ENCODE results near the gene MMD2. TPM values are rescaled to one million over a fixed set of nuclear protein-coding genes. Genes with fewer than 3 reads are reported as not detected.
A peak's percentile ranks its signal among the peaks of the same experiment; 100 is the strongest.

Gene MMD2
- total RNA-seq, 1 experiment from 2014 or later = not detected

DNA sequence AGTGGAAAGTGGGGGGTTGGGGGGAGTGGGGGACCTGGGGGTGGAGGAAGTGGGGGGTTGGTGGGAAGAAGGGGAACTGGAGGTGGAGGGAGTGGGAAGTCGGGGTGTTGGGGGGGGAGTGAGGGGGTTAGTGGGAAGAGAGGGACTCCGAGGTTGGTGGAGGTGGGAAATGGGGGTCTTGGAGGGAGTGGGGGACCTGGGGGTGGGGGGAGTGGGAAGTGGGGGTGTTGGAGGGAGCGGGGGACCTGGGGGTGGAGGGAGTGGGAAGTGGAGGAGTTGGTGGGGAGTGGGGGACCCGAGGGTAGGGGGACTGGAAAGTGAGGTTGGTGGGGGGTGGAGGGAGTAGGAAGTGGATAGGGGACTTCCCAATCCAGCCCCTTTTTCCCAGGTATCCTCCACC lies 906 bp upstream of the MMD2 start:
- H3K36me3 ChIP-seq (ENCODE audit: control insufficient read depth, insufficient read depth, low read length) = no peaks in the 10 kb centered on the region
- Mint-ChIP-seq H3K4me3 (ENCODE audit: unreplicated experiment) (no peak overlapping the region), H3K9me3 (ENCODE audit: unreplicated experiment) (no peaks in the 10 kb centered on the region), H3K36me3 (ENCODE audit: insufficient read depth, unreplicated experiment) (peaks cover 3% of the 10 kb centered on the region), H3K4me1 (ENCODE audit: low read depth, unreplicated experiment) (no peaks in the 10 kb centered on the region), H3K27me3 (ENCODE audit: insufficient read depth, unreplicated experiment) (peaks cover 7% of the 10 kb centered on the region), H3K27ac (ENCODE audit: unreplicated experiment) (no peak overlapping the region)
- no peak for DNase-seq
- no peaks in the 10 kb centered on the region for H3K9me3 ChIP-seq
- POLR2A ChIA-PET = no interaction called here
- H3K4me3 ChIP-seq (ENCODE audit: low read depth, low read length) = no peak overlapping the region
- no peaks in the 10 kb centered on the region for H3K4me1 ChIP-seq
- CTCF ChIA-PET = no interaction called here
- no peaks in the 10 kb centered on the region for H3K27me3 ChIP-seq (replicated peaks; ENCODE audit: control insufficient read depth, insufficient read depth, low read length)
- intact Hi-C loops (cut with micrococcal nuclease; ENCODE audit: unreplicated experiment) = loop anchor here (10.0 kb wide), 1 partner anchor 115 kb away; no protein-coding TSS in a partner anchor
- TF ChIP-seq, protein P1, sequence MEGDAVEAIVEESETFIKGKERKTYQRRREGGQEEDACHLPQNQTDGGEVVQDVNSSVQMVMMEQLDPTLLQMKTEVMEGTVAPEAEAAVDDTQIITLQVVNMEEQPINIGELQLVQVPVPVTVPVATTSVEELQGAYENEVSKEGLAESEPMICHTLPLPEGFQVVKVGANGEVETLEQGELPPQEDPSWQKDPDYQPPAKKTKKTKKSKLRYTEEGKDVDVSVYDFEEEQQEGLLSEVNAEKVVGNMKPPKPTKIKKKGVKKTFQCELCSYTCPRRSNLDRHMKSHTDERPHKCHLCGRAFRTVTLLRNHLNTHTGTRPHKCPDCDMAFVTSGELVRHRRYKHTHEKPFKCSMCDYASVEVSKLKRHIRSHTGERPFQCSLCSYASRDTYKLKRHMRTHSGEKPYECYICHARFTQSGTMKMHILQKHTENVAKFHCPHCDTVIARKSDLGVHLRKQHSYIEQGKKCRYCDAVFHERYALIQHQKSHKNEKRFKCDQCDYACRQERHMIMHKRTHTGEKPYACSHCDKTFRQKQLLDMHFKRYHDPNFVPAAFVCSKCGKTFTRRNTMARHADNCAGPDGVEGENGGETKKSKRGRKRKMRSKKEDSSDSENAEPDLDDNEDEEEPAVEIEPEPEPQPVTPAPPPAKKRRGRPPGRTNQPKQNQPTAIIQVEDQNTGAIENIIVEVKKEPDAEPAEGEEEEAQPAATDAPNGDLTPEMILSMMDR (IDR thresholded peaks at IDR 0.05; ENCODE audit: insufficient read depth in 1 of 2, low read depth in 1 of 2, low read length in 1 of 2, severe bottlenecking in 1 of 2, unreplicated experiment in 1 of 2) = no peak
- BruUV-seq (replicated peaks) = no TSS peak

DNA sequence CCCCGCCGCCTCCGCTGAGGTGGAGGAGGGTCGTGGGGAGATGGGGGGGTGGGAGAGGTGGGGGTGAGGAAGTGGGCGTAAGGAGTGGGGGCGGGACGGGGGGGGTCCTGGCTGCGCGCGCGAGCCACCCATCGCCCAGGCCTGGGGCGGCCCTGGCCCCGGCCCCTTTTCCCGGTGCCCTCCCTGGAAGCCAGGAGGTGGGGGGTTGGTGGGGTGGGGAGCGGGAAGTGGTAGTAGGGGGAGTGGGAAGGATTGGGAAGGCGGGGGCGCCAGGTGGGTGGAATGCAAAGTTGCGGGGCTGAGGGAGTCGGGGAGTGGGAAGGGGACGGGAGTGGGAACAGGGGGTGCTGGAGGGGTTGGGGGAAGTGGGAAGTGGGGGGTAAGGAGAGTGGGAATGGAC lies 319 bp upstream of the MMD2 start:
- intact Hi-C loops (cut with micrococcal nuclease; ENCODE audit: unreplicated experiment) = no loop called here
- ChIA-PET POLR2A (no interaction called here), CTCF (no interaction called here)
- Mint-ChIP-seq H3K27ac (ENCODE audit: unreplicated experiment) (no peak overlapping the region), H3K4me3 (ENCODE audit: unreplicated experiment) (no peak overlapping the region), H3K4me1 (ENCODE audit: low read depth, unreplicated experiment) (no peaks in the 10 kb centered on the region), H3K27me3 (ENCODE audit: insufficient read depth, unreplicated experiment) (peaks cover 7% of the 10 kb centered on the region), H3K9me3 (ENCODE audit: unreplicated experiment) (no peaks in the 10 kb centered on the region), H3K36me3 (ENCODE audit: insufficient read depth, unreplicated experiment) (peaks cover 5% of the 10 kb centered on the region)
- DNase-seq = peak in 1 of 2 experiments; percentile 28
- H3K9me3 ChIP-seq = no peaks in the 10 kb centered on the region
- H3K4me3 ChIP-seq (ENCODE audit: low read depth, low read length) = no peak overlapping the region
- BruUV-seq (replicated peaks) = no TSS peak
- H3K27me3 ChIP-seq (replicated peaks; ENCODE audit: control insufficient read depth, insufficient read depth, low read length) = no peaks in the 10 kb centered on the region
- no peaks in the 10 kb centered on the region for H3K4me1 ChIP-seq
- TF ChIP-seq, protein P1 (IDR thresholded peaks at IDR 0.05; ENCODE audit: insufficient read depth in 1 of 2, low read depth in 1 of 2, low read length in 1 of 2, severe bottlenecking in 1 of 2, unreplicated experiment in 1 of 2) = no peak
- H3K36me3 ChIP-seq (ENCODE audit: control insufficient read depth, insufficient read depth, low read length) = no peaks in the 10 kb centered on the region

- ChIA-PET CTCF (no interaction called here), POLR2A (no interaction called here)
- DNase-seq = no peak
- Mint-ChIP-seq H3K27ac (ENCODE audit: unreplicated experiment) (no peak overlapping the region), H3K4me1 (ENCODE audit: low read depth, unreplicated experiment) (no peaks in the 10 kb centered on the region), H3K9me3 (ENCODE audit: unreplicated experiment) (no peaks in the 10 kb centered on the region), H3K4me3 (ENCODE audit: unreplicated experiment) (no peak overlapping the region), H3K27me3 (ENCODE audit: insufficient read depth, unreplicated experiment) (peaks cover 7% of the 10 kb centered on the region), H3K36me3 (ENCODE audit: insufficient read depth, unreplicated experiment) (peaks cover 5% of the 10 kb centered on the region)
- H3K9me3 ChIP-seq = no peaks in the 10 kb centered on the region
- no peaks in the 10 kb centered on the region for H3K27me3 ChIP-seq (replicated peaks; ENCODE audit: control insufficient read depth, insufficient read depth, low read length)
- no TSS peak for BruUV-seq (replicated peaks)
- H3K4me1 ChIP-seq = no peaks in the 10 kb centered on the region
- no peaks in the 10 kb centered on the region for H3K36me3 ChIP-seq (ENCODE audit: control insufficient read depth, insufficient read depth, low read length)
- intact Hi-C loops (cut with micrococcal nuclease; ENCODE audit: unreplicated experiment) = no loop called here
- no peak overlapping the region for H3K4me3 ChIP-seq (ENCODE audit: low read depth, low read length)
- TF ChIP-seq, protein P1 (IDR thresholded peaks at IDR 0.05; ENCODE audit: insufficient read depth in 1 of 2, low read depth in 1 of 2, low read length in 1 of 2, severe bottlenecking in 1 of 2, unreplicated experiment in 1 of 2) = no peak
Observed at GRCh38 chr7:4957847-4958476, 1.0 kb downstream of the MMD2 start.

Data from Caco-2 (cell line).